H1 (cell line): ENCODE measurements around the gene CD7. TPM values are rescaled to one million over a fixed set of nuclear protein-coding genes. Genes with fewer than 3 reads are reported as not detected.

ENCODE experiments used
- CEBPB ChIP-seq: IDR thresholded peaks from 2 replicates; pipeline ENCODE4 v1.6.1; 2012; ENCODE audit warnings: low read depth, low read length
- POU5F1 ChIP-seq: IDR thresholded peaks from 2 replicates; pipeline ENCODE4 v1.6.1; 2011; ENCODE audit warnings: low read depth, mild to moderate bottlenecking, low read length, moderate library complexity
- polyA plus RNA-seq, 7 experiments: library from polyadenylated mRNA; depleted of rRNA in 3 of 7; stranded (reverse) in 5 of 7; unstranded in 2 of 7; fragments of >200 nt in 5 of 7; fragments of 200-250 nt in 2 of 7; gene quantifications; 1 replicate in 5 of 7; 2 replicates in 1 of 7; 4 replicates in 1 of 7; pipeline versions ENCODE4 v1.2.1 to v1.2.3, GENCODE V29; 2011 to 2013; ENCODE audit warnings: missing spikeins in 2 of 7, mixed read lengths in 2 of 7
- total RNA-seq: library from RNA; stranded (reverse); fragmentation: NEBNext Ultra II Directional; extraction: Animal tissue kit (Norgen Biotek cat#: 25700); gene quantifications from 2 replicates; pipeline ENCODE4 v1.2.1, GENCODE V29; 2021

The CD7 gene
- total and polyA plus RNA-seq, 2 of the 8 experiments (the other 6 are each of a cell fraction or from before 2014, with no cell fraction given), result 0.83 to 0.86 TPM

DNA sequence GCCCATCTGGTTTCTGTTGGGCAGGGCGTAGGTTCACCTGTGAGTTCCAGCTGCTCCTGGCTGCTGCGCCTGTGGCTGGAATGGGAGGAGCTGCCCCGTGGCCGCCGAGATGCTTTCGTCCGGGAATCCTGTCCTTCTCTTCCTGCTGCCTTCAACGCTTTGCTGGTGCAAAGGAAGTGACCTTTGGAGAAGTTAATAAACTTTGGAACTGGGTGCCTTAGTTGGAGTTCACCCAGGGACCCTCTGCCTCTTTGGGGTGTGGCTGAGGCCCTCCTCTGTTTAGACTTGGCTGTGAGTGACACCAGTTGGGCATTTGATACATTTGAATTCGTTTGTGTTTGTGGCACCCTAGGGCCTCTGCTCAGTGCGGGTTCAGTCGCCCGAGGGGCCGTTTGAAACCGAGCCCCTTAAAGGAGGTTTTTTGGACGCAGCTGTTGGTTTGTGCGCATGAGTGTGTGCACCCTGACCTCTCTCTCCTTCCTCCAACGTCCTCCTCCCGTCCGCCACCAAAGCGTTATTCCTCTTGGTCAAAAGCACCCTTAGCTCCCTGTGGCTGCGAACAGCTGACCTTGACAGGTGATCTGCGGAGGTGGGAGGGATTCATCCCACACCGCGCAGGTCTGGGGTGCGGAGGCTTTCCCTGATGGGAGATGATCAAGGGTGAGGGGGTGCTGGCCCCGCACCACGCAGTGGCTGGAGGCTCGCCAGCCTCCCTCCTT, 25.1 kb upstream of the CD7 start (continued):
- TF ChIP-seq POU5F1 (no peak), CEBPB (no peak)
- TF ChIP-seq, all 59 proteins: peak for 0
